ENCODE measurements around the gene SNRPD3.
A peak's percentile ranks its signal among the peaks of the same experiment; 100 is the strongest.

Gene SNRPD3

GRCh38 chr22:24576778-24577177 is 21.0 kb downstream of the SNRPD3 start:
- no peak for DNase-seq

- no peak for DNase-seq
Measured at GRCh38 chr22:24578355-24579257, 22.8 kb downstream of the SNRPD3 start.

GRCh38 chr22:24579258-24579601 is 23.4 kb downstream of the SNRPD3 start:
- DNase-seq, result no peak

DNA sequence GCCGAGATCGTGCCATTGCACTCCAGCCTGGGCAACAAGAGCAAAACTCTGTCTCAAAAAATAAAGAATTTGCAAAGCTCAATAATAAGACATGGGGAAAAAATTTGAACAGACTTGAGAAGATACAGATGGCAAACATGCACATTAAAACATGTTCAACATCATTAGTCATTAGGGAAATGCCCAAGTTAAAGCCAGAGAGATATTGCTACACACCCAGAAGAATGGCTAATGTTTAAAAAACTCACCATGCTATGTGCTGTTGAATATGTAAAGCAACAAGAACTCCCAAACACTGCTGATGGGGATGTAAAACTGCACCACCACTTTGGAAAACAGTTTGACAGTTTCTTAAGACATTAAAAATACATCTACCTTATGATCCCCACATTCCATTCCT is 24.5 kb downstream of the SNRPD3 start:
- peak; percentile 72 for DNase-seq

DNA sequence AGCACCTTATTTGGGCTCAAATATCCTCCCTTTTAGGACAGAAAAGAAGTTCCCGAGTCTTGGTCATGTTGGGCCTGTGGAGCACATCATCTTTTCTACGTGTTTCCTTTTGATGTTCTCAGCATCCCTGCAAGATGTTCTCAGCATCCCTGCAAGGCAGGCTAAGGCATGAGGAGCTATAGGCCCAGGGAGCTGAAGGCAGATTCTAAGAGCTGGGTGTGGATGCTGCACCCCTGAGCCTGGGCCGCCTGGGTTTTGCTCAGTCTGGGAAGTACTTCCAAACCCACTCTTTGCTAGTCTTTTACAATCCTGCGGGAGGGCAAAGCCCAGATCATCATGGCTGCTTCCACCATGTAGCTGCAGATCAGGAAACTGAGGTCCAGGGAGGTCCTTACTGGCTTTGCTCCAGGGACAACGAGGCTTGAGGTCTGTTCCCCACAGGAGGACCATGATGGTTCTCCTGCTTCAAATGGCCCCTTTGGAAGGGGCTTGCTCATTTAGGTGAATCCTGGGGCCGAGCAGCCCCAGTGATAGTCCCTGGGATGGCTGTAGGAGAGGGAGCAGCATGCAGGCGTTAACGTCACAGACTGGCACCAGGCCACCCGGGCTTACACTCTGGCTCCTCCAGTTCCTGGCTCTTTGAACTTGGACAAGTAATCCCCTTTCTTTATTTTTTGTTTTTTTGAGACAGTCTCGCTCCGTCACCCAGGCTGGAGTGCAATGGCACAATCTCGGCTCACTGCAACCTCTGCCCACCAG is 26.4 kb downstream of the SNRPD3 start:
- DNase-seq, result no peak

DNA sequence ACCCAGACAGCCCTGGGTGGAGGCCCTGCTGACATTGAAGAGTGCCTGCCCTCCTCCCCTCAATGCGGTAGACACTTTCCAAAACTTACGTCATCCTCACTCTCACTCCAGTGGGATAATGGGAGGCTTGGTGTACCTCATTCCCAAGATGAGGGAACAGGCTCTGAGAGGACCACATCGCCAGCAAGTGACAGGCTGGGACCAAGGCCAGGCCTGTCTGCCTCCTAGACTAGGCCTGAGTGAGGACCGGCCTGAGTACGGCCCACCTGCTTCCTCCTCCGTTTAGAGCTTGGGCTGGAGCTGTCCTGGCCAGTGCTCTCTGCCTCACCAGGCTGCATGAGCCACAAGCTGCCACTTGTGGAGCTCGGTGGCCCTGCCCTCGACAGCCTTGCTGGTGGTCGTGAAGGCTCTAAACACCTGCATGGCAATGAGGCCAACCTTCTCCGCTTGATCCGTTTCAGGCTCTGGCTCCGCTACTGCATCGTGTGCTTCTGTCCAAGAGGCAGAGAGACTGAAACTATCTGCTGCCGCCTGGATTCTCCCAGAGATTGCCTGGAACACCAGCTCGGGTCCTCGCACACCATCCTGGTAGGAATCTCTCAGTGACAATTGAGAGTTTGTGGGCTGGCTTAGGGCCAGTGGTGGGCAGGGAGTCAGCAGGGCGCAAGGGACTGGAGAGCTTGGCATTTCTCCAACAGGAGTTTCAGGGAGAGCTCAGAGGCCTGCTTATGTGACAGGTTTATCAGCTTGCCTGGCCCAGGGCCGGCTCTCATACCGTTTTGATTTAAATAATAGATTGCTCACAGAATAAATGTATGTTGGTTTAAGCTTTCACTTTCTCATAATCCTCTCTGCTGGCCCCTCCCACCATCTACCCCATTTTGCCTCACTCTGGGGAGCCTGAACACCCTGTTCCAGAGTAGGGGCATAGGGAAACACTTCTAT is 27.7 kb downstream of the SNRPD3 start:
- DNase-seq, result peak; percentile 24

DNA sequence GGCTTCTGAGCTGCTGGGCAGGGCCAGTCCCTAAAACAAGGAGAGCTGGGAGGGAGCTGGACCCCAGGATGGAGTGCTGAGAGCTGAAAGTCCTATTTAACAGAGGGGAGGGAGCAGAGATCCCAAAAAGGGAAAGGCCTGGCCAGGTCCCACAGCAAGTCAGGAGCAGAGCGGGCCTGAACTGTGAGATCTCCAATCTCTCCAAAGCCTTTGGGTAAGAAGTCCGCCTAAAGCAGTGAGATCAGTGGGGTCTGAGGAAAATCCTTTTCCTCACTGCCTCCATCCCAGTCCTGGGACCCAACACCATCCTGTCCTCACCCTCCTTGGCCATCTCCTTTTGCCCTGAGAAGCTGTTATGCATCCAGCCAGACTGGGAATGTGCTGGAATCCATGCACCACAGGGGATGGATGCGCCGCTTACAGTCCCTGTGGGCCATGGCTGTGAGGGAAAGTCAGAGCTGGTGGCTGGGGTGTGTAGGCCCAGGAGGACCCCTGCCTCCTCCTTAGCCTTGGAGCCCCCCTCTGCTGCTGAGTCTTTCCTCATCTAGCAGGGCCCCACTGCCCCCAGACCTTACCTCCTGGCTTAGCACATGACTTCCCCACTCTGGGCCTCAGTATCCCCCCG is 28.5 kb downstream of the SNRPD3 start:
- DNase-seq, result no peak

DNA sequence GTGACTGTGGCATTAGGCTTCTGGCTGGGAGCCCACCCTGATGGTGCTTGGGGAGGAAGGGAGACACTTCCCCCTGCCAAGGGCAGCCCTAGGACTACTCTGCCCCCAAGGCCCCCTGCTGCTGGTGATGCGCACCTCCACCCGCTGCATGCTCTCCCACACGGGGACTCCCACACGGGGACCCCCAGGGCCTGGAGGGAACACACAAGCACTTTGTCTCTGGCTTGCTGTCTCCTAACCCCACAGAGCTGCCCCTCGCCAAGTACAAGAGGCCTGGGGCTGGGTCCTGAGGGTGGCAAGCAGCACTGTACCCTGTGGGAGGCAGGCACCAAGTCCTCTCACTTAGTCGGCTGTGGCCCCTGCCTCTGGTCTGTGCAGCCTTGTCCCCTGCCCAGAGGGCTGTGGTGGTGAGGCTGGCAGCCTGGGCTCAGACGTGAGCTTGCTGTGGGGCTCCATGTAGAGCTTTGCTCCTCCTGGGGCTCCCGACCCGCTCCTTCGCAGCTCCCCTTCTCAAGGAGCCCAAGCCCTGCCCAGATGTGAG is 29.1 kb downstream of the SNRPD3 start:
- no peak for DNase-seq

GRCh38 chr22:24585461-24585860 is 29.7 kb downstream of the SNRPD3 start:
- DNase-seq, result no peak

DNA sequence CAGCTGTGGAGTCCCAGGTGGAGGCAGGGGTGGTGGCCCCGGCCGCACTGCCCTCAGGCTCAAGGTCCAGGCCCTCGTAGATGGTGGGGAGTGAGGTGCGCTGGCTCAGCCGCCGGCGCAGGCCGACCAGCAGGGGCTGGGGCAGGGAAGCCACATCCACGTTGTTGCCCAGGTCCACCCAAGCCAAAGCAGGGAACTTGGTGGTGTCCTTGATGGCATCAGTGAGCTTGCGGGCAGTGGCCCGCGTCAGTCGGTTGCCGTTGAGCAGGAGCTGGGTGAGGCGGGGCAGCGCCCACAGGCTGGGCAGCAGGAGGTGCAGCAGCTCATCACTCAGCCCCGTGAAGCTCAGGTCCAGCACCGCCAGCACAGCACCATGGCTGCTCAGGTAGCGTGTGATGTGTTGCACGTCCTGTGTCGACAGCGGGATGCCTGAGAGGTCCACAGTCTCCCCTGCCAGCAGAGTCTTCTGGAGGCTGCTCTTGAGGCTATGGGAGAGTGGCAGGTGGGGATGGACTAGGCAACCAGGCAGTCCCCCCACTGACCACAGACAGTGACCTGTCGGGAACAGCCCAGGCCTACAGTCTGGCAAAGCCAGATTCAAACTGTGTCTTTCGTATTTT is 30.2 kb downstream of the SNRPD3 start:
- DNase-seq, result no peak

GRCh38 chr22:24587251-24587650 is 31.5 kb downstream of the SNRPD3 start:
- no peak for DNase-seq

DNA sequence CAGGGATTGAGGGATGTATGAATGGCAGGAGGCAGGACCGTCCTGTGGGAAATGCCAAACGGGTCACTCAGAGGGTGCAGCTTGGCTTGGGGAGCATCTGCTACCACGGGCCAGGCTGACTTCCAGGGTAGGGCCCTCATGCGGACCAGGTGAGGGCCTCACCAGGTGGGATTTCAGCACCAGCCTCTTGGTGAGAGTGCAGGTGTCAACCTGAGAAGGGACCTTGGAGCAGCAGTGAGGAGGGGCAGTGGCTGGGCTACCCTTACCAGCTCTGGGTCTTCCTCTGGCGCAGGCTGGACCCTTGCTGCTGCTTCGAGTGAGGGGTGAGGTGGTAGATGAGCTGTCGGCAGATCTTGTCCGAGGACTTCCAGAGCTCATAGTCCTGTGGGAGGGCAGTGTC is 32.1 kb downstream of the SNRPD3 start:
- no peak for DNase-seq

DNA sequence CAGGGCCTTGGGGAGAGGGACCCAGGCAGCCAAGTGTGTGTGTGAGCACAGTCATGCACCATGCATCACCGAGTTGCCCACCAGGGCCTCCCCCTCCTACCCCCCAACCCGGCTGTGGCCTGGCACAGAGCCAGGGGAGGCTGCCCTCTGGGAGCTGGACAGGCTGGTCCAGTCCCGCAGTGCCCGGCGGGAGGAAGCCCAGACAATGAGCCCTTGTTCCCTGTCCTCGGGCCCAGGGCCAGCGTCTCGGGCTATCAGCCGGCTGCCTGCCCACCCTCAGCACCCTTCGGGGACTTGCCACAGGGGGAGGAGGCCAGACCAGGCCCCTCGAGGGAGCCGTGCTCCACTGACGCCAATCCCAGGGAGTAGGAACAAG is 32.6 kb downstream of the SNRPD3 start:
- DNase-seq, result no peak

DNA sequence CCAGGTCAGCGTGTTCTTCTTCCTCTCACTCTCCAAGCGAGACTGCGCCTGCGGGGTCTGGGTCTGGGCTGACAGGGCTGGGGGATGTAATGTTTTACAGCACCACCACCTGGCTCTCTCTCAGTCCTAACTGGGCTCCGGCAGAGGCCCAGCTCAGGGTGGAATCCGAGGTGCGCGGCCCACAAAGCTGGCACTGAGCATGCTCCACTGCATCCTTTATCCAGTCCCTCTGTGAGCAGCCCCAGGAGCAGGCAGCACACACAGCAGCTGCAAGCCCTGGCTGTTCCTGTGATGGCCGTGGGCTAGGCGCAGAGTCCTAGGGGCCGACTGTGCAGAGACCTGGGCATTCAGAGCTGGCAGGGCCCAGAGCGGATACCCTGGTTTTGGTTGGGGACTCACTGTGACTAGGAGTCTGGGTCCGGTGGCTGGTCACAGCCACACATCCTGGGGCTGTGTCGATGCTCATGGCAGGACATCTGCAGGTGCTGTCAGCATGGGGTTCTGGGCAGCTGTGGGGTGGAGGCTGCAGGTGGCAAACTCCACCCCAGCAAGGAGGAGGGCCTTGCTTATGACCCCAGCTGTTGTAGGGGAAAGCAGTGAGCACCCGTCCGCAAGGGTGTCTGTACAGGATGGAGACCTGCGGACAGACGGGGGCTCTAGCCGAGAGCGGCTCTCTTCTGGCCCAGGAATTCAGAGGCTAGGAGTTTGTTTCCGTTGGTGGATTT is 33.1 kb downstream of the SNRPD3 start:
- no peak for DNase-seq

- no peak for DNase-seq
Measured at GRCh38 chr22:24589518-24590030, 33.8 kb downstream of the SNRPD3 start.

GRCh38 chr22:24590596-24591173 is 34.9 kb downstream of the SNRPD3 start:
- DNase-seq, result no peak

DNA sequence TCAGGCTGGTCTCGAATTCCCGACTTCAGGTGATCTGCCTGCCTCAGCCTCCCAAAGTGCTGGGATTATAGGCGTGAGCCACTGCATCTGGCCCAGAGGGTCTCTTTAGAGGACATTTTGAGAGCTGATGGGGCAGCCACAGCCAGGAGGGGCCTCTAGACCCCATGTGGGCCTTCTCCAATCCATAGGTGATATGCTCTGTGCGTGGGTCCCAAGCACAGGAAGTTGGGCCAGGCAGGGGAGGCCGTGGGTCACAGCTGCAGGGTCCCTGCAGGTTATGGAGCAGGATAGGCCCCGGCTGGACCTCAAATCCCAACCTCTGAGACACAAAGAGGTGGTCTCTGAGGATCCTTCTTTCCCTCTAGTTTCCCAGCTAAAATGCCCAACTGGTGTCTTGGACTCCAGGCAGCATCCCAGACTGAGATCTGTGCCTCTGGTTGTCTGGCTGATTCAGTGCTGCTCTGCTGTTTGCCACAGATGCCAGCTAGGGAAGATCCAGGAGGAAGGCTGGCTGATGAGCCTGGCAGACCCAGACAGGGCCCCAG is 35.6 kb downstream of the SNRPD3 start:
- DNase-seq, result no peak

DNA sequence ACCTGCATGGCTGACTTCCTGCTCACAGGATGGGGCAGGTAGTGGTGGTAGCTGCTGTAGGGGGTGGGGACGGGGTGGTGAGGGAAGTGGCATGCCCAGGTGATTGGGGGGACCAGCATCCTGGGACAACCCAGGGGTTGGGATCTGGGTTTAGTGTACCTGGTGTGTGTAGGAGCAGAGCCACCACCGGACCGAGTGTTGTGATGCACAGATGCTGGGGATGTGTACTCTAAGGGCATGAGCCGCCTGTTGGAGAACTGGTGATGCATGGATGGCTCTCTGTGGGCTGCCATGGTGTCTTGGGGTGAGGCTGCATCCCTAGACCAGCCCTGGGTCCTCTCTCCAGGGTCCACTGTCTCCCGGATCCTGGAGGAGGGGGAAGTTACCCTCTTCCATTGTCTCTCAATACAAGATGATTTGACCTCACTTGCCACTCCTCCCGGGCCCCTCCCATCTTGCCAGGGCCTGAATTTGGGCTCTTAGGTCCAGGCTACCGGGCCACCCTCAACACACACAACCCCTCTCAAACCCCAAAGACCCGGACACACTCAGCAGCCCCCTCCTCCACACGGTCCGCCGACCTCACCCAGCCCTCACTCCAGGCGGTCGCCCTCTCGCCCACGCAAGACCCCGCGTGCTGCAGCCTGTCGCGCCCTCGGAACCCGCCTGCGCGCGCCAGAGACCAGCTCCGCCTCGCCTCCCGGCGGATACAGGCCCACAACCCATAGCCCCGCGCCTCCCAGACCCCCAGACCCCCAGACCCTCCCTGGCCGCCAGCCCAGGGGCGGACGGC is 36.5 kb downstream of the SNRPD3 start:
- DNase-seq, result no peak

DNA sequence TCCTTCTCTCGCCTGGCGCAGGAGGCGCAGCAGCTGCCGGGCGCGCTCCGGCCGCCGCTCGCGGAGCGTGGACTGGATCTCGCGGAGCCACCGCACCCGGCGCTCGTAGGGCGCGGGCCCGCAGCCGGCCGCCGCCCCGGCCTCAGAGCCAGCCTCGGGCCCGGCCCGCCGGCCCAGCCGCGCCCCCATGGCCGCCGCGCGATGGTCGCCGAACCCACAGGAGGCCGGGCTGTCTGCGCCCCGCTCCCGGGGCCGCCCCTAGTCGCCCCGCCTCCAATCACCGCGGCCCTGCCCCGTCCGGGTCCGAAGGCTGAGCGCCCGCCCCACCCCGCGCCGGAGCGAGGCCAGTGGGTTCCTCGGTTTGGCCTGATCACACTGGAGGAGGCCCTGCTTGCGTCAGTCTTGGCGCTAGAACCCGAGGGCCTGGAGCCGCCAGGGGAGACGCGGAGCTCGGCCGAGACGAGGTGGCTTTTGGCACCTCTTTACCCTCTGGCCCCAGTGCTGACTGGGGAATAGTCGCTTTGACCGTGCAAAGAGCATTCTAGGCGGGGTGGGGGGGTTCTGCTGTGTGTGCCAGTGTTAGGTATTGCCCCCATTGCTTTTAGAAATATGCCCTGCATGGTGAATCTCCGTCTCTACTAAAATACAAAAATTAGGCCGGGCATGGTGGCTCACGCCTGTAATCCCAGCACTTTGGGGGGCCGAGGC is 37.2 kb downstream of the SNRPD3 start, which contains the start of gene LRRC75B:
LRRC75B (minus strand) TSS at position 223 of the 708 bp plus-strand sequence; CDS start at position 189, 34 bp downstream.
- DNase-seq, result peak; percentile 84
